Endothelial cell of umbilical vein (primary cell): ENCODE measurements around the gene GPR146. TPM values are rescaled to one million over a fixed set of nuclear protein-coding genes. Genes with fewer than 3 reads are reported as not detected.
A peak's percentile ranks its signal among the peaks of the same experiment; 100 is the strongest.

ENCODE experiments used
- BruUV-seq: library from RNA; stranded (reverse); fragments of 400-500 nt; replicated peaks from 2 replicates; lab custom pipeline; 2021; lab: Mats Ljungman, UMichigan
- CTCF ChIA-PET: fragments of 300-600, 350-600 bp; sonication (Branson Sonifier 250); formaldehyde crosslinking; loops from one replicate; lab custom pipeline; 2021; ENCODE audit warnings: antibody characterized with exemption, inconsistent platforms; lab: Charles Lee
- POLR2A ChIA-PET: fragments of 300-600, 350-600 bp; sonication (Branson Sonifier 250); formaldehyde crosslinking; loops from one replicate; lab custom pipeline; 2021; ENCODE audit warnings: antibody characterized with exemption, inconsistent platforms; lab: Charles Lee
- DNase-seq: peaks from one replicate; pipeline ENCODE4 v3.0.0-alpha.2; 2011; ENCODE audit warnings: low read depth, low spot score
- FAIRE-seq: peaks from 2 replicates; lab custom pipeline; 2011; peaks lifted over from hg19 to GRCh38; lab: Jason Lieb, UNC
- H2AFZ ChIP-seq: 2 replicates; pipeline ENCODE4 v1.6.0; 2012; ENCODE audit warnings: low read depth, low read length, control low read depth, inconsistent platforms
- H3K27ac ChIP-seq: 2 replicates; pipeline ENCODE4 v1.5.1; 2011; ENCODE audit warnings: low read depth, mild to moderate bottlenecking, control low read depth, low read length, moderate library complexity; ENCODE audit not compliant: insufficient read depth
- H3K27me3 ChIP-seq, 2 experiments: 2 replicates each; pipeline versions ENCODE4 v1.6.0 to v1.6.1; 2011; ENCODE audit warnings: low read length in 2 of 2, mixed read lengths in 1 of 2; ENCODE audit not compliant: control insufficient read depth in 2 of 2, insufficient read depth in 2 of 2
- H3K36me3 ChIP-seq, 2 experiments: 2 replicates in 1 of 2; 3 replicates in 1 of 2; pipeline ENCODE4 v1.5.1; 2011; ENCODE audit warnings: low read length in 2 of 2, mild to moderate bottlenecking in 1 of 2, moderate library complexity in 1 of 2; ENCODE audit not compliant: control insufficient read depth in 2 of 2, insufficient read depth in 2 of 2; ENCODE audit errors: extremely low read depth in 1 of 2
- H3K4me1 ChIP-seq: 3 replicates; pipeline ENCODE4 v1.5.1; 2011; ENCODE audit warnings: mild to moderate bottlenecking, low read length; ENCODE audit not compliant: control insufficient read depth, insufficient read depth; ENCODE audit errors: extremely low read depth
- H3K4me2 ChIP-seq: 2 replicates; pipeline ENCODE4 v1.6.1; 2011; ENCODE audit warnings: low read length, control low read depth, mixed read lengths; ENCODE audit not compliant: insufficient read depth
- H3K4me3 ChIP-seq, 3 experiments: fragments of 200-600 bp in 1 of 3; sonication (generic), shearing (Covaris generic) in 1 of 3; replicated peaks in 1 of 3; 2 replicates each; pipeline ENCODE4 v1.5.1; 2011 to 2016; ENCODE audit warnings: control low read depth in 3 of 3, low read length in 3 of 3, mild to moderate bottlenecking in 2 of 3, inconsistent platforms in 1 of 3, low read depth in 1 of 3, moderate library complexity in 1 of 3; ENCODE audit not compliant: insufficient read depth in 1 of 3
- H3K79me2 ChIP-seq: 2 replicates; pipeline ENCODE4 v1.6.0; 2012; ENCODE audit warnings: low read length, inconsistent platforms; ENCODE audit not compliant: control insufficient read depth, insufficient read depth
- H3K9ac ChIP-seq: replicated peaks from 2 replicates; pipeline ENCODE3; 2011; ENCODE audit warnings: low read length, control low read depth; ENCODE audit not compliant: insufficient read depth; ENCODE audit errors: extremely low read depth
- H3K9me1 ChIP-seq: replicated peaks from 3 replicates; pipeline ENCODE4 v1.6.0; 2011; ENCODE audit warnings: mild to moderate bottlenecking, low read length; ENCODE audit not compliant: control insufficient read depth, insufficient read depth; ENCODE audit errors: extremely low read depth
- H3K9me3 ChIP-seq: replicated peaks from 2 replicates; pipeline ENCODE4 v1.5.1; 2012; ENCODE audit warnings: low read length, inconsistent platforms; ENCODE audit not compliant: control insufficient read depth, insufficient read depth
- H4K20me1 ChIP-seq: replicated peaks from 2 replicates; pipeline ENCODE3; 2011; ENCODE audit warnings: mild to moderate bottlenecking, low read length; ENCODE audit not compliant: control insufficient read depth, insufficient read depth; ENCODE audit errors: extremely low read depth
- CTCF ChIP-seq, 2 donors: IDR thresholded peaks; 1 replicate in 1 of 2; 2 replicates in 1 of 2; pipeline ENCODE4 v1.5.1; 2011; ENCODE audit warnings: low read length in 2 of 2, mild to moderate bottlenecking in 2 of 2, moderate library complexity in 2 of 2, control low read depth in 1 of 2, inconsistent platforms in 1 of 2, low read depth in 1 of 2; ENCODE audit not compliant: insufficient read depth in 1 of 2; ENCODE audit errors: extremely low read depth in 1 of 2
- EZH2 ChIP-seq: IDR thresholded peaks from 2 replicates; pipeline ENCODE4 v1.6.1; 2012; ENCODE audit warnings: borderline replicate concordance, low read depth, mild to moderate bottlenecking, moderate library complexity, low read length, inconsistent platforms; ENCODE audit not compliant: severe bottlenecking
- JUN ChIP-seq: IDR thresholded peaks from 2 replicates; pipeline ENCODE4 v1.6.1; 2011; ENCODE audit warnings: borderline replicate concordance, low read depth; ENCODE audit not compliant: insufficient read length, insufficient read depth
- MYC ChIP-seq: IDR thresholded peaks from one replicate; pipeline ENCODE4 v1.6.1; 2011; ENCODE audit warnings: mild to moderate bottlenecking, low read depth, low read length
- POLR2A ChIP-seq: IDR thresholded peaks from 2 replicates; pipeline ENCODE4 v1.6.1; 2012; ENCODE audit warnings: low read depth, mild to moderate bottlenecking, control low read depth, low read length
- POLR2AphosphoS5 ChIP-seq: IDR thresholded peaks from 2 replicates; pipeline ENCODE4 v1.6.1; 2012; ENCODE audit warnings: low read depth, mild to moderate bottlenecking, control low read depth, low read length, moderate library complexity; ENCODE audit not compliant: insufficient read depth
- dilution Hi-C: fragments of 300-500 bp; cut with MboI; formaldehyde crosslinking; loops from one replicate; pipeline ENCODE4 v1.15.0; 2019; ENCODE audit warnings: low sequenced_read_pairs; ENCODE audit not compliant: extremely low pct_ligation_motif_present
- intact Hi-C: fragments of 100-400 bp; cut with micrococcal nuclease; formaldehyde crosslinking; loops from one replicate; pipeline ENCODE4 v1.10.0; 2022
- polyA plus RNA-seq, 4 experiments: library from polyadenylated mRNA; depleted of rRNA in 3 of 4; stranded (reverse) in 3 of 4; unstranded in 1 of 4; fragments of >200 nt; gene quantifications; 2 replicates each; pipeline versions ENCODE4 v1.2.1 to v1.2.3, GENCODE V29; 2011 to 2012; ENCODE audit warnings: missing spikeins in 1 of 4
- total RNA-seq: library from RNA; stranded (reverse); gene quantifications from 2 replicates; pipeline ENCODE4 v1.2.3, GENCODE V29; 2021
- TF ChIP-seq, protein P1 (sequence below): IDR thresholded peaks from 2 replicates; pipeline ENCODE4 v1.6.1; 2011; ENCODE audit not compliant: insufficient read depth, insufficient read length

The GPR146 gene
- total and polyA plus RNA-seq, 2 donors (not counting 3 experiments of a cell fraction or from before 2014, with no cell fraction given), result 18.5 to 44.8 TPM

DNA sequence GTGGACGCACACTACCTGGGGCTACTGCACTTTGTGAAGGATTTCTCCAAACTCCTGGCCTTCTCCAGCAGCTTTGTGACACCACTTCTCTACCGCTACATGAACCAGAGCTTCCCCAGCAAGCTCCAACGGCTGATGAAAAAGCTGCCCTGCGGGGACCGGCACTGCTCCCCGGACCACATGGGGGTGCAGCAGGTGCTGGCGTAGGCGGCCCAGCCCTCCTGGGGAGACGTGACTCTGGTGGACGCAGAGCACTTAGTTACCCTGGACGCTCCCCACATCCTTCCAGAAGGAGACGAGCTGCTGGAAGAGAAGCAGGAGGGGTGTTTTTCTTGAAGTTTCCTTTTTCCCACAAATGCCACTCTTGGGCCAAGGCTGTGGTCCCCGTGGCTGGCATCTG is 14.0 kb downstream of the GPR146 start:
- ChIA-PET CTCF (interaction anchor here (1.1 to 3.9 kb wide), 3 partner anchors 14 to 65 kb away, joined by 3 to 21 read pairs (median 18); partner anchors contain the start of gene GPR146), POLR2A (no interaction called here)
- Histone ChIP-seq H3K27me3 (no peaks in the 10 kb centered on the region), H3K4me1 (peaks cover 41% of the 10 kb centered on the region), H3K9me1 (no peaks in the 10 kb centered on the region), H3K9ac (no peak overlapping the region), H3K27ac (no peak overlapping the region), H3K36me3 (peaks cover 0 to 10% of the 10 kb centered on the region in 2 experiments), H3K4me2 (no peak overlapping the region), H2AFZ (no peak overlapping the region), H3K9me3 (no peaks in the 10 kb centered on the region), H3K4me3 (no peak overlapping the region), H3K79me2 (no peaks in the 10 kb centered on the region), H4K20me1 (no peaks in the 10 kb centered on the region)
- dilution Hi-C loops (no loop called here), intact Hi-C loops (no loop called here)
- FAIRE-seq, result no peak
- no TSS peak for BruUV-seq
- TF ChIP-seq MYC, result no peak
- no peak for TF ChIP-seq JUN
- no peak for TF ChIP-seq POLR2A
- DNase-seq, result no peak

DNA sequence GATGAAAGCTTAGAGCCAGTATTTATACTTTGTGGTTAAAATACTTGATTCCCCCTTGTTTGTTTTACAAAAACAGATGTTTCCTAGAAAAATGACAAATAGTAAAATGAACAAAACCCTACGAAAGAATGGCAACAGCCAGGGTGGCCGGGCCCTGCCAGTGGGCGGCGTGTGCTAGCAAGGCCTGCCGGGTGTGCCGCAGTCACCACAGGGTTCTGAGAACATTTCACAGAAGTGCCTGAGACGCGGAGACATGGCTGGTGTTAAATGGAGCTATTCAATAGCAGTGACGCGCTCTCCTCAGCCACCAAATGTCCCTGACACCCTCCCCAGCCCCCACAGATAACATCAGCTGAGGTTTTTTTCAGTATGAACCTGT is 14.5 kb downstream of the GPR146 start:
- no peak for DNase-seq
- Histone ChIP-seq H3K9me3 (no peaks in the 10 kb centered on the region), H4K20me1 (no peaks in the 10 kb centered on the region), H3K4me2 (no peak overlapping the region), H3K27ac (no peak overlapping the region), H3K27me3 (no peaks in the 10 kb centered on the region), H3K9me1 (no peaks in the 10 kb centered on the region), H3K9ac (no peak overlapping the region), H3K79me2 (no peaks in the 10 kb centered on the region), H3K4me3 (no peak overlapping the region), H3K4me1 (peaks cover 37% of the 10 kb centered on the region), H2AFZ (no peak overlapping the region), H3K36me3 (peaks cover 0 to 10% of the 10 kb centered on the region in 2 experiments)
- POLR2A ChIA-PET, result no interaction called here
- BruUV-seq, result TSS peak; percentile 33
- intact Hi-C loops, result no loop called here
- no peak for FAIRE-seq
- CTCF ChIA-PET, result interaction anchor here (1.1 to 3.9 kb wide), 3 partner anchors 14 to 66 kb away, joined by 3 to 21 read pairs (median 18); partner anchors contain the start of gene GPR146
- dilution Hi-C loops, result no loop called here
- TF ChIP-seq POLR2AphosphoS5 (no peak), JUN (no peak), EZH2 (no peak), CTCF (IDR thresholded peaks at IDR 0.05; ENCODE audit: extremely low read depth in 1 of 2, insufficient read depth in 1 of 2, low read depth in 1 of 2, low read length in 2 of 2) (no peak)
- TF ChIP-seq, protein P1, sequence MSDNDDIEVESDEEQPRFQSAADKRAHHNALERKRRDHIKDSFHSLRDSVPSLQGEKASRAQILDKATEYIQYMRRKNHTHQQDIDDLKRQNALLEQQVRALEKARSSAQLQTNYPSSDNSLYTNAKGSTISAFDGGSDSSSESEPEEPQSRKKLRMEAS, result no peak
